Measurements from ENCODE around the gene PPP1R37. TPM values are rescaled to one million over a fixed set of nuclear protein-coding genes. Genes with fewer than 3 reads are reported as not detected.

PPP1R37 gene
- total RNA-seq, 4 donors from 2014 or later, result 6.7 to 43.8 (median 24.4) TPM

- TF ChIP-seq, protein P1, sequence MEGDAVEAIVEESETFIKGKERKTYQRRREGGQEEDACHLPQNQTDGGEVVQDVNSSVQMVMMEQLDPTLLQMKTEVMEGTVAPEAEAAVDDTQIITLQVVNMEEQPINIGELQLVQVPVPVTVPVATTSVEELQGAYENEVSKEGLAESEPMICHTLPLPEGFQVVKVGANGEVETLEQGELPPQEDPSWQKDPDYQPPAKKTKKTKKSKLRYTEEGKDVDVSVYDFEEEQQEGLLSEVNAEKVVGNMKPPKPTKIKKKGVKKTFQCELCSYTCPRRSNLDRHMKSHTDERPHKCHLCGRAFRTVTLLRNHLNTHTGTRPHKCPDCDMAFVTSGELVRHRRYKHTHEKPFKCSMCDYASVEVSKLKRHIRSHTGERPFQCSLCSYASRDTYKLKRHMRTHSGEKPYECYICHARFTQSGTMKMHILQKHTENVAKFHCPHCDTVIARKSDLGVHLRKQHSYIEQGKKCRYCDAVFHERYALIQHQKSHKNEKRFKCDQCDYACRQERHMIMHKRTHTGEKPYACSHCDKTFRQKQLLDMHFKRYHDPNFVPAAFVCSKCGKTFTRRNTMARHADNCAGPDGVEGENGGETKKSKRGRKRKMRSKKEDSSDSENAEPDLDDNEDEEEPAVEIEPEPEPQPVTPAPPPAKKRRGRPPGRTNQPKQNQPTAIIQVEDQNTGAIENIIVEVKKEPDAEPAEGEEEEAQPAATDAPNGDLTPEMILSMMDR (IDR thresholded peaks at IDR 0.05), result no peak
- no peak for TF ChIP-seq POLR2A (IDR thresholded peaks at IDR 0.05)
- no peak overlapping the region for H3K27ac ChIP-seq
Observed at GRCh38 chr19:45138303-45138751, 45.3 kb downstream of the PPP1R37 start.

DNA sequence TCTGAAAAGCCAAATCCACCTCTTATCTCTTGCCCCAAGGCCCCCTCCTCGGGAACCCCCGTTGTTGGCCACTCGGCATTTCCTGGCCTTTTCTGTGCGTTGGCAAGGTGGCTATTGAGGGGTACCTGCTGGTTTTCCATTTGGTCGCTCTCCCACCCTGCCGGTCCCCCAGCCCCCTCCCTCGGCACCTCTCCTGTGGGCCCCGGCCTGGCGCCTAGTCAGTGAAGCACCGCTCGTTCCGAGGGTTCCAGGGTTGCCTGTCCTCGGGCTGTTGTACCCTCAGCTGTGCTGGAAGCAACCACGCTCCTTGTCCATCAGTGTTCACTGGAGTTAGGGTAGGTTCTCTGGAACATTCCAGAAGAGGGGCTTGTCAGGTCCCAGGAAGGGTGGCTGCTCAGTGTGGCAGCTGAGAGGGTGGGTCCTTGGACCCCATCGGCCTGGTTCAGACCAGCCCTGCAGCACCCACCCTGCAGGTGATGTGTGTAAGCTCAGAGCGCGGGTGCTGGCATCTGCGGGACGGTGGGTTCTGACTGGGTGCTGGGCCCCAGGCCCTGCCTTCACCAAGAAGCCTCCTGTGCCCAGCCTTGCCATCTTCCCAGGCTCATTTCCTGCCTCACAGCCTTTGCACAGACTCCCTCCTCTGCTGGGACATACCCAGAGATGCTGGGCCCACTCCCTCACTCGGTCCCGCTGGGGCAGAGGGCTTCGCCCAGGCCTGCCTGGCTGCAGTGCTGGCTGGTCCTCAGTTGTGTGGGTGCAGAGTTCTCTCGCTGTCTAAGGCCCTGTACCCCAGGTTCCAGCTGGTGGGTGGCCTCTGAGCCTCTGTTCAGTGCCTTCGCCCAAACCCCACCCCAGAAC lies 46.5 kb downstream of the PPP1R37 start:
- no peak overlapping the region for H3K27ac ChIP-seq
- no peaks in the 10 kb centered on the region for H3K36me3 ChIP-seq
- no peaks in the 10 kb centered on the region for H3K9me3 ChIP-seq
- TF ChIP-seq, protein P1 (IDR thresholded peaks at IDR 0.05), result no peak
- TF ChIP-seq POLR2A (IDR thresholded peaks at IDR 0.05), result no peak
- H3K27me3 ChIP-seq, result no peaks in the 10 kb centered on the region
- no peak overlapping the region for H3K4me3 ChIP-seq
- intact Hi-C loops (cut with DNase I; ENCODE audit: low total_unique reads), result no loop called here
- peaks cover 0 to 7% of the 10 kb centered on the region in 2 donors for H3K4me1 ChIP-seq
- DNase-seq, result no peak

More at GRCh38 chr19:45138303-45138751, 45.3 kb downstream of the PPP1R37 start:
- intact Hi-C loops (cut with DNase I; ENCODE audit: low total_unique reads), result no loop called here
- Histone ChIP-seq H3K4me1 (peaks cover 0 to 7% of the 10 kb centered on the region in 2 donors), H3K9me3 (no peaks in the 10 kb centered on the region), H3K36me3 (no peaks in the 10 kb centered on the region), H3K4me3 (no peak overlapping the region), H3K27me3 (no peaks in the 10 kb centered on the region)
- no peak for DNase-seq

GRCh38 chr19:45140144-45140503 lies 47.1 kb downstream of the PPP1R37 start:
- Histone ChIP-seq H3K4me1 (peaks cover 0 to 7% of the 10 kb centered on the region in 2 donors), H3K27me3 (no peaks in the 10 kb centered on the region), H3K4me3 (no peak overlapping the region), H3K36me3 (no peaks in the 10 kb centered on the region), H3K27ac (no peak overlapping the region), H3K9me3 (no peaks in the 10 kb centered on the region)
- TF ChIP-seq POLR2A (IDR thresholded peaks at IDR 0.05), result no peak
- TF ChIP-seq, protein P1 (IDR thresholded peaks at IDR 0.05), result no peak
- DNase-seq, result no peak
- intact Hi-C loops (cut with DNase I; ENCODE audit: low total_unique reads), result no loop called here

DNA sequence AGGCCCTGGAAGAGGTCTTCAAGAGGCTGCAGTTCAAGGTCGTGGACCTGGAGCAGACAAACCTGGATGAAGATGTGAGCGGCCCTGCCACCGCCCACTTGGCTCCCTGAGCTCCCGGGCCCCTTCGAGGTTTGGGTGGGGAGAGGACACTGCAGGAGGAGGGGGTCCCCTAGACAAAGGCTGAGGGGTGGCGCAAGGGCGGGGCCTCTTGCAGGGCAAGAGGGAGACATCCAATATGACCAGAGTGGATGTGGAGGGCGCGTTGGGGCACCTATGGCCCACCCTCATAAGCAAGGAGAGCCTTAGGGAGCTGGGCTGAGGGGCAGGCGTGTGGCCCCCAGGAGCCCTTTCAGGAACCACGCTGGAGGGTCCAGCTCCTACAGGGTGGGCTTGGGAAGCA lies 47.6 kb downstream of the PPP1R37 start:
- H3K27ac ChIP-seq, result no peak overlapping the region
- H3K4me3 ChIP-seq, result no peak overlapping the region
- intact Hi-C loops (cut with DNase I; ENCODE audit: low total_unique reads), result no loop called here
- no peaks in the 10 kb centered on the region for H3K9me3 ChIP-seq
- no peaks in the 10 kb centered on the region for H3K36me3 ChIP-seq
- H3K27me3 ChIP-seq, result no peaks in the 10 kb centered on the region
- DNase-seq, result no peak
- H3K4me1 ChIP-seq, result peaks cover 0 to 7% of the 10 kb centered on the region in 2 donors
- TF ChIP-seq, protein P1 (IDR thresholded peaks at IDR 0.05), result no peak
- no peak for TF ChIP-seq POLR2A (IDR thresholded peaks at IDR 0.05)

GRCh38 chr19:45141203-45141900 lies 48.4 kb downstream of the PPP1R37 start:
- Histone ChIP-seq H3K9me3 (no peaks in the 10 kb centered on the region), H3K27me3 (no peaks in the 10 kb centered on the region), H3K36me3 (no peaks in the 10 kb centered on the region), H3K4me1 (peaks cover 0 to 7% of the 10 kb centered on the region in 2 donors), H3K4me3 (no peak overlapping the region), H3K27ac (no peak overlapping the region)
- DNase-seq, result no peak
- no peak for TF ChIP-seq POLR2A (IDR thresholded peaks at IDR 0.05)
- TF ChIP-seq, protein P1 (IDR thresholded peaks at IDR 0.05), result no peak
- intact Hi-C loops (cut with DNase I; ENCODE audit: low total_unique reads), result no loop called here

Data from uterus (tissue), 4 donors.